ENCODE data around the gene CAMTA1. TPM values are rescaled to one million over a fixed set of nuclear protein-coding genes. Genes with fewer than 3 reads are reported as not detected.

The CAMTA1 gene
- total and polyA plus RNA-seq, 9 of the 15 experiments (the other 6 are each of a cell fraction or from before 2014, with no cell fraction given), result 43.9 to 161 (median 65.9) TPM

DNA sequence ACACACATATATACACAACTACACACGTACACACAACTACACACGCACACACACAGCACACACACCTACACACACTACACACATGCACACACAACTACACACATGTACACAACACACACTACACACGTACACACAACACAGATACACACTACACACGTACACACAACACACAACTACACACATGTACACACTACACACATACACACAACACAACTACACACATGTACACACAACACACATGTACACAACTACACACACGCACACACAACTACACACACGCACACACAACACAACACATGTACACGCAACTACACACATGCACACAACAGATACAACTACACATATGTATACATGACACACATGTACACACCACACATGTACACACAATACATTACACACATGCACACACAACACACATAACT, 318.1 kb downstream of the CAMTA1 start (continued):
- TF ChIP-seq, protein P1, sequence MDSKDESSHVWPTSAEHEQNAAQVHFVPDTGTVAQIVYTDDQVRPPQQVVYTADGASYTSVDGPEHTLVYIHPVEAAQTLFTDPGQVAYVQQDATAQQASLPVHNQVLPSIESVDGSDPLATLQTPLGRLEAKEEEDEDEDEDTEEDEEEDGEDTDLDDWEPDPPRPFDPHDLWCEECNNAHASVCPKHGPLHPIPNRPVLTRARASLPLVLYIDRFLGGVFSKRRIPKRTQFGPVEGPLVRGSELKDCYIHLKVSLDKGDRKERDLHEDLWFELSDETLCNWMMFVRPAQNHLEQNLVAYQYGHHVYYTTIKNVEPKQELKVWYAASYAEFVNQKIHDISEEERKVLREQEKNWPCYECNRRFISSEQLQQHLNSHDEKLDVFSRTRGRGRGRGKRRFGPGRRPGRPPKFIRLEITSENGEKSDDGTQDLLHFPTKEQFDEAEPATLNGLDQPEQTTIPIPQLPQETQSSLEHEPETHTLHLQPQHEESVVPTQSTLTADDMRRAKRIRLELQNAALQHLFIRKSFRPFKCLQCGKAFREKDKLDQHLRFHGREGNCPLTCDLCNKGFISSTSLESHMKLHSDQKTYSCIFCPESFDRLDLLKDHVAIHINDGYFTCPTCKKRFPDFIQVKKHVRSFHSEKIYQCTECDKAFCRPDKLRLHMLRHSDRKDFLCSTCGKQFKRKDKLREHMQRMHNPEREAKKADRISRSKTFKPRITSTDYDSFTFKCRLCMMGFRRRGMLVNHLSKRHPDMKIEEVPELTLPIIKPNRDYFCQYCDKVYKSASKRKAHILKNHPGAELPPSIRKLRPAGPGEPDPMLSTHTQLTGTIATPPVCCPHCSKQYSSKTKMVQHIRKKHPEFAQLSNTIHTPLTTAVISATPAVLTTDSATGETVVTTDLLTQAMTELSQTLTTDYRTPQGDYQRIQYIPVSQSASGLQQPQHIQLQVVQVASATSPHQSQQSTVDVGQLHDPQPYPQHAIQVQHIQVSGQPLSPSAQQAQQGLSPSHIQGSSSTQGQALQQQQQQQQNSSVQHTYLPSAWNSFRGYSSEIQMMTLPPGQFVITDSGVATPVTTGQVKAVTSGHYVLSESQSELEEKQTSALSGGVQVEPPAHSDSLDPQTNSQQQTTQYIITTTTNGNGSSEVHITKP (IDR thresholded peaks at IDR 0.05; ENCODE audit: partially characterized antibody), result no peak
- TF ChIP-seq RBM34 (IDR thresholded peaks at IDR 0.05; ENCODE audit: borderline replicate concordance, insufficient read depth, low read length) (no peak), MCM7 (IDR thresholded peaks at IDR 0.05) (no peak), BCOR (IDR thresholded peaks at IDR 0.05) (peak; percentile 63), PATZ1 (CRISPR knock-in tag; IDR thresholded peaks at IDR 0.05; ENCODE audit: borderline replicate concordance) (no peak), CEBPG (CRISPR knock-in tag; IDR thresholded peaks at IDR 0.05) (no peak), CEBPG (tag; conservative IDR thresholded peaks at IDR 0.05 in 1 of 2, IDR thresholded peaks at IDR 0.05 in 1 of 2) (no peak), HNRNPK (IDR thresholded peaks at IDR 0.05; ENCODE audit: low read depth, low read length, poor library complexity, severe bottlenecking) (no peak), CBX1 (IDR thresholded peaks at IDR 0.05; ENCODE audit: low read depth) (peak; percentile 62; the same call in 1 of the 2 replicates), ZNF263 (CRISPR knock-in tag; IDR thresholded peaks at IDR 0.05; ENCODE audit: borderline replicate concordance) (no peak), SUPT5H (IDR thresholded peaks at IDR 0.05) (no peak), ZNF217 (CRISPR knock-in tag; IDR thresholded peaks at IDR 0.05) (no peak), KDM4B (IDR thresholded peaks at IDR 0.05; ENCODE audit: borderline replicate concordance in 2 of 2, low read depth in 1 of 2) (no peak), TAL1 (IDR thresholded peaks at IDR 0.05) (no peak), ZFX (CRISPR knock-in tag; IDR thresholded peaks at IDR 0.05) (no peak), TRIM24 (IDR thresholded peaks at IDR 0.05) (no peak), SREBF2 (CRISPR knock-in tag; IDR thresholded peaks at IDR 0.05) (no peak), SRSF3 (IDR thresholded peaks at IDR 0.05; ENCODE audit: insufficient read depth, low read length) (no peak), XRCC3 (IDR thresholded peaks at IDR 0.05) (no peak), FUS (optimal IDR thresholded peaks at IDR 0.05; ENCODE audit: low read depth, low read length) (no peak), HMG20A (CRISPR knock-in tag; conservative IDR thresholded peaks at IDR 0.05) (no peak)
- TF ChIP-seq, protein P2, sequence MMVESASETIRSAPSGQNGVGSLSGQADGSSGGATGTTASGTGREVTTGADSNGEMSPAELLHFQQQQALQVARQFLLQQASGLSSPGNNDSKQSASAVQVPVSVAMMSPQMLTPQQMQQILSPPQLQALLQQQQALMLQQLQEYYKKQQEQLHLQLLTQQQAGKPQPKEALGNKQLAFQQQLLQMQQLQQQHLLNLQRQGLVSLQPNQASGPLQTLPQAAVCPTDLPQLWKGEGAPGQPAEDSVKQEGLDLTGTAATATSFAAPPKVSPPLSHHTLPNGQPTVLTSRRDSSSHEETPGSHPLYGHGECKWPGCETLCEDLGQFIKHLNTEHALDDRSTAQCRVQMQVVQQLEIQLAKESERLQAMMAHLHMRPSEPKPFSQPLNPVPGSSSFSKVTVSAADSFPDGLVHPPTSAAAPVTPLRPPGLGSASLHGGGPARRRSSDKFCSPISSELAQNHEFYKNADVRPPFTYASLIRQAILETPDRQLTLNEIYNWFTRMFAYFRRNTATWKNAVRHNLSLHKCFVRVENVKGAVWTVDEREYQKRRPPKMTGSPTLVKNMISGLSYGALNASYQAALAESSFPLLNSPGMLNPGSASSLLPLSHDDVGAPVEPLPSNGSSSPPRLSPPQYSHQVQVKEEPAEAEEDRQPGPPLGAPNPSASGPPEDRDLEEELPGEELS (CRISPR knock-in tag; IDR thresholded peaks at IDR 0.05; ENCODE audit: borderline replicate concordance), result no peak
- TF ChIP-seq, protein P3, sequence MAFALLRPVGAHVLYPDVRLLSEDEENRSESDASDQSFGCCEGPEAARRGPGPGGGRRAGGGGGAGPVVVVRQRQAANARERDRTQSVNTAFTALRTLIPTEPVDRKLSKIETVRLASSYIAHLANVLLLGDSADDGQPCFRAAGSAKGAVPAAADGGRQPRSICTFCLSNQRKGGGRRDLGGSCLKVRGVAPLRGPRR (CRISPR knock-in tag; IDR thresholded peaks at IDR 0.05), result no peak
